HG03571 (cell line): ENCODE data around the gene ESR1.
"Not testable (repeated sequence)": the region's sequence is repeated elsewhere in the genome, so short reads cannot be mapped to it uniquely, and the experiment has no call there.

Source experiments
- ATAC-seq: cut with Tn5 transposase; IDR thresholded peaks from one replicate; pipeline ENCODE4 v1.9.1; 2021; ENCODE audit not compliant: unreplicated experiment

Gene ESR1

DNA sequence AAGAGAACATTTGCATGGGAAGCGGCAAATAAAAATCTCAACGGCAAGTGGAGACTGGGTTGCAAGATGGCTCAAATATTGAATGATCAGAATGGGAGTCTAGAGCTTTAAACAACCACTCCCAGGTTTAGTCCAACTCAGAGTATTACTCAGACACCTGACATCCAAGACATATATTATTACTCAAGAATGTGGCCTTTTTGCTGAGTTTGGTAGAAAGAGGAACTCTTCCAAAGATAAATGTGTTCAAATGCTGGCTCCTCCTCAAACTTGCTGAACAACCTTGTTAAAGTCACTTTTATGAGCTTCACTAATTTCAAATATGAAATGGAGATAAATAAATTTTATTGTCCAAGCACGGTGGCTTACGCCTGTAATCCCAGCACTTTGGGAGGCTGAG, 77.8 kb downstream of the ESR1 start:
- no peak for ATAC-seq

DNA sequence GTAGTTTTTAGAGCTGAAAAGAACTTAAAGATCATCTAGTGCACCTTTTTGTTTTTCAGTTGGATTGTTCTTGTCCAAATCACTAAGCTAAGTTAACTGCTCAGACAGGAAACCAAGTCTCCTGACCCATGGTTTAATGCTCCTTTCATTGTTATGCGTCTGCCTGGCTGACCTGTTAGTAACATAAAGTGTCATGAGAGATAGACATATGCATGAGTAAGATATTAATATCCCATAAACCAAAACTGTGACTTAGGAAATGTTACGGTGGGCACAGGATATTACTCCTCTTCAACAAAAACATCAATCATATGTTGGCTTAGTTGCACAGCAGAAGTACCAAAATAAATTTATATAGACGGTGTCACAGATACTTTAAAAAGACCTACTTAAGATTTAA, 84.0 kb downstream of the ESR1 start:
- ATAC-seq: no peak

DNA sequence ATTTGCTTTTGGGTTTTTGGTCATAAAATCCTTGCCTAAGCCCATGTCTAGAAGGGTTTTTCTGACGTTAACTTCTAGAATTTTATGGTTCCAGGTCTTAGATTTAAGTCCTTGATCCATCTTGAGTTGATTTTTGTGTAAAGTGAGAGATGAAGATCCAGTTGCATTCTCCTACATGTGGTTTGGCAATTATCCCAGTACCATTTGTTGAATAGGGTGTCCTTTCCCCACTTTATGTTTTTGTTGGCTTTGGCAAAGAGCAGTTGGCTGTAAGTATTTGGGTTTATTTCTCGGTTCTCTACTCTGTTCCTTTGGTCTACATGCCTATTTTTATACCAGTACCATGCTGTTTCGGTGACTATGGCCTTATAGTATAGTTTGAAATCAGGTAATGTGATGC, 86.9 kb downstream of the ESR1 start:
- ATAC-seq: not testable (repeated sequence)

DNA sequence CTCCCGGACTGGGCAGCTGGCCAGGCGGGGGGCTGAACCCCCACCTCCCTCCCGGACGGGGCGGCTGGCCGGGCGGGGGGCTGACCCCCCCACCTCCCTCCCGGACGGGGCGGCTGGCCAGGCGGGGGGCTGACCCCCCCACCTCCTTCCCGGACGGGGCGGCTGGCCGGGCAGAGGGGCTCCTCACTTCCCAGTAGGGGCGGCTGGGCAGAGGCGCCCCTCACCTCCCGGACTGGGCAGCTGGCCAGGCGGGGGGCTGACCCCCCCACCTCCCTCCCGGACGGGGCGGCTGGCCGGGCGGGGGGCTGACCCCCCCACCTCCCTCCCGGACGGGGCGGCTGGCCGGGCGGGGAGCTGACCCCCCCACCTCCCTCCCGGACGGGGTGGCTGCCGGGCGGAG, 91.7 kb downstream of the ESR1 start:
- not testable (repeated sequence) for ATAC-seq

DNA sequence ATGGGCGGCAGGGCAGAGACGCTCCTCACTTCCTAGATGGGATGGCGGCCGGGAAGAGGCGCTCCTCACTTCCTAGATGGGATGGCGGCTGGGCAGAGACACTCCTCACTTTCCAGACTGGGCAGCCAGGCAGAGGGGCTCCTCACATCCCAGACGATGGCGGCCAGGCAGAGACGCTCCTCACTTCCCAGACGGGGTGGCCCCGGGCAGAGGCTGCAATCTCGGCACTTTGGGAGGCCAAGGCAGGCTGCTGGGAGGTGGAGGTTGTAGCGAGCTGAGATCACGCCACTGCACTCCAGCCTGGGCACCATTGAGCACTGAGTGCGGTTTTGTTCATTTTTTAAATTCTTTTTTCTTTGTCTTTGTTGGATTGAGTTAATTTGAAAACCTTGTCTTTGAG, 92.3 kb downstream of the ESR1 start:
- ATAC-seq: not testable (repeated sequence)

DNA sequence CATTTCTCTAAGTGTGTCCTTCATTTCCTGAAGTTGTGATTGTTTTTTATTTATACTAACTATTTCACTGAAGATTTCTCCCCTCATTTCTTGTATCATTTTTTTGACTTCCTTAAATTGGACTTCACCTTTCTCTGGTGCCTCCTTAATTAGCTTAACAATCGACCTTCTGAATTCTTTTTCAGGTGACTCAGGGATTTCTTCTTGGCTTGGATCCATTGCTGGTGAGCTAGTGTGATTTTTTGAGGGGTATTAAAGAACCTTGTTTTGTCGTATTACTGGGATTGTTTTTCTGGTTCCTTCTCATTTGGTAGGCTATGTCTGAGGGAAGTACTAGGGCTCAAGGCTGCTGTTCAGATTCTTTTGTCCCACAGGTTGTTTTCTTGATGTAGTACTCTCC, 92.8 kb downstream of the ESR1 start:
- ATAC-seq: no peak

DNA sequence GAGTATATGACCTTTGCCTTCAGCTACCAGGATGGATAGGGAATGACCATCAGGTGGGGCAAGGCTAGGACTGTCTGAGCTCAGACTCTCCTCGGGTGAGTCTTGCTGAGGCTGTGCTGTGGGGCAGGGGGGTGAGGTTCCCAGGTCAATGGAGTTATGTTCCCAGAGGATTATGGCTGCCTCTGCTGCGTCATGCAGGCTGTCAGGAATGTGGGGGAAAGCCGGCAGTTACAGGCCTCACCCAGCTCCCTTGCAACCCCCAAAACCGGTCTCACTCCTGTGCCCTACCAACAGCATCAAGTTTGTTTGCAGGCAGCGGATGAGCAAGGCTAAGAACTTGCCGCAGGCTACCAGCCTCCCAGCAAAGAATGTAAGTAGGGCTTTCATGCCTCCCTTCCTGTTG, 93.5 kb downstream of the ESR1 start:
- no peak for ATAC-seq

DNA sequence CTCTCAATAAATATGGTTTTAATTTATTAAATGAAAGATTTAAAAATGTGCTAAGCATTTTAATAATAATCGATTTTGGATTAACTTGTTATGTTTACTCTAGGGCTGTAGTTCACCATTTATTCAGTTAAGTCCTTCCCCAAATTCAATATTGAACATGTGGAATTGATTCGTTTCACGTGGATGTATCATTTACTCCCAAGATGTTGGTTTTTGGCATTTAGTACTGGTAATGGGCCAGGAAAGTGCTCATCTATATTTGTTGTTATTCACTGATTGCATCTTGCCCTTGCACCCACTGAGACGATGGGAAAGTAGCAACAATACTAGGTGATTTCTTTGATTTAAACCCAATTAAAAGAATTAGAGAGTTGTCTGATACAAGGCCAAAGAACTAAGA, 97.1 kb downstream of the ESR1 start:
- no peak for ATAC-seq

DNA sequence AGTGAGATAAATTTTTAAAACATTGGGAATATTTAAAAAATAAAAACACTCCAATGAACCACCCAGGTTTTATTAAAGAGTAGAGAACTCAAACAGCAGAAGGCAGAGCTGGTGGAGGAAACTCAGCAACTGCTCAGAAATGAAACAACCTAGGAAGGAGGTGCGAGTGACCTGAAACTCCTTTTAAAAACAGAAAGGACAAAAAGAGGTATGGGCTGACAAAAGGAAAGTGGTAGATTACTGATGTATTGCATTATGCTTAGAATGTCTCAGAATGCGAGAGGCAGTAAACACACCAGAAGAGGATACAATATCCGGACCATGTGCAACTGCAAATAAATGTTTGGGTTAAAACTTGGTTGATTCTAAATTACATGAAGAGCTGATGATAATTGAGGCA, 97.6 kb downstream of the ESR1 start:
- no peak for ATAC-seq

DNA sequence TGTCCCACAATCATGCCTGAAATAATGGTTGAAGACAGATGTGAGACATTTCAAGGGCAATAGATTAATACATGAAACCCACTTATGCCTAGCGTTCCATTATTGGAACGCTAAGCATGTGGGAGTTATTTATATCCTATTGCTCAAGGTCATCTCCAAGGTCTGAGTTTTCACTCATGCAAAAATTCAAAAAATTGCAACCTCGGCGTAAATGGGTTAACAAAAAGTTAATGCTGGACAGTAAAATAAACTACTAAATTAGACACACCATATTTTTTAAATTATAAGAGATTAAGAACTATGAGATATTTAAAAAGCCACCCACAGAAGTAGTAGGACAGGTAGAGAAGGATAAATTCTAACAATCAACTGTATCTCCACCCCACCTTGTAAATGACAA, 98.4 kb downstream of the ESR1 start:
- ATAC-seq: no peak

DNA sequence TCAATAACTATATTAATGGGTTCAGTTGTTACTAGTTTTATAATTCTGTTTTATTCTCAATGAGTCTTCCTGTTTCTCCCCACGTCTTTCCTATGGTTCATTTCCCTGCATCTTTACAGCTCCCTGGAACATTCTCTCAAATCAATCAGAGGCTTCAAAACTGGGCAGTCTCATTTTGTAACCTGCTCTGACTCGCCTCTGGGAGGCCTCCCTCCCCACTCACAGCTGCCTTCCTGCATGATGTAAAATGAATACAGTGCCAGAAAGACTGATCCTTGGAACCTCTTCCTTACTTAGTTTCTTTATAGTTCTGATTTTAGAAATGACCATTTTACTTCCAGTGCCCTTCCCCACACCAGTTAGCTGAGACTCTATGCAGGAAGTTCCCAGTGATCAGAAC, 103.9 kb downstream of the ESR1 start:
- ATAC-seq: no peak

DNA sequence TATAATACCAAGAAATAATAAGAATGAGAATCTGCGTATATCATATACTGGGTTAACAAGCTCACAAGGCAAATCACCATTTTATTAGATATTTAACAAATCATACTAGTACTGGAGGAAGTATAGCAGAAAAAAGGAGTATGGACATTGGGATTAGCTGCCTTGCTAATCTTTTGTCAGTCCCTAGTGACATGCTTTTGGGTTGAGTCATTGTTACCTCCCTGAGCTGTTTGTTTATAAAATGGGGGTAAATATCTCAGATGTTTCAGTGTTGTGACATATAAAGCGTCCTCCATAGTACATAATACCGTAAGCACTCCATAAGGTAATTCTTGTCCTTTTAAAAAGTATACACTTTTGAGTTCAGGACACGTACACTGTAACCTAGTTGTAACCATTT, 107.0 kb downstream of the ESR1 start:
- ATAC-seq: no peak

DNA sequence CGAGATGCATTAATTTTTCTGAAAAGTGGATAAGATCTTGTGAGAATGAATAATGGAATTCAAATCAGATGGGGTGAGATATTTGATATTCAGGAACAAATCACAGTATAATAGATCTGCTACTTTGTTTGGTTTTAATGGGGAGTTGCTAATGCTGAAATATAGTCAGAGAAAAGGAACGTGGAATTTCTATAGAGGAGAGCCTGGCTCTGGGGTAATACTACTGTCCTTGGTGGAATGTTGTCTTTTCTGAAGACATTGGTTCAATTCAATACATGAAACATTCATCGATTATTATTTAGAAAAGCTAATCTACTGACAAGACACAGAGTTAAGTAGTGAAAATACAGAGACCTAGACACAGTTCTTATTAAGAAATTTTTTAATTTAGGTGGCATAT, 108.6 kb downstream of the ESR1 start:
- ATAC-seq: no peak

DNA sequence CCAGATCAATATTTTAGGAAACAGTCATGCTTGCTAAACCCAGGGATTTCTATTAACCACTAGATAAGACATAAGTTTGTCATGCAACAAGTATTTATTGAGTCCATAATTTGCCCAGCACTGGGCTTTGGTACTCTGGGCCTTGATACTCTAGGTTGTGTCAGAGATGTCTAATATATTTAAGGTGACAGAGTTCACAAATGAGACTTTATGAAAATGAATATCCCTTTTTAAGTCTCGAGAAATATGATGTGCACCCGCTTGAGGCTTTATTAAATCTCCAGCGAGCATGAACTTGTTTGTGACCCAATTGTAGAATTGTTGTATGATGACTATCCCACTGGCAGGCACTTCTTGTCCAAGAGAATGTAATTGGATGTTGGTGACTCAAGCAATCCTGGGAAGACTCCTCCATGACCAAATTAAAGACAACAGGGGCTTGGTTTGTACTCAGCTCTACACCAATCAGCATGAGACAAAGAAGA, 109.2 kb downstream of the ESR1 start:
- ATAC-seq: no peak

DNA sequence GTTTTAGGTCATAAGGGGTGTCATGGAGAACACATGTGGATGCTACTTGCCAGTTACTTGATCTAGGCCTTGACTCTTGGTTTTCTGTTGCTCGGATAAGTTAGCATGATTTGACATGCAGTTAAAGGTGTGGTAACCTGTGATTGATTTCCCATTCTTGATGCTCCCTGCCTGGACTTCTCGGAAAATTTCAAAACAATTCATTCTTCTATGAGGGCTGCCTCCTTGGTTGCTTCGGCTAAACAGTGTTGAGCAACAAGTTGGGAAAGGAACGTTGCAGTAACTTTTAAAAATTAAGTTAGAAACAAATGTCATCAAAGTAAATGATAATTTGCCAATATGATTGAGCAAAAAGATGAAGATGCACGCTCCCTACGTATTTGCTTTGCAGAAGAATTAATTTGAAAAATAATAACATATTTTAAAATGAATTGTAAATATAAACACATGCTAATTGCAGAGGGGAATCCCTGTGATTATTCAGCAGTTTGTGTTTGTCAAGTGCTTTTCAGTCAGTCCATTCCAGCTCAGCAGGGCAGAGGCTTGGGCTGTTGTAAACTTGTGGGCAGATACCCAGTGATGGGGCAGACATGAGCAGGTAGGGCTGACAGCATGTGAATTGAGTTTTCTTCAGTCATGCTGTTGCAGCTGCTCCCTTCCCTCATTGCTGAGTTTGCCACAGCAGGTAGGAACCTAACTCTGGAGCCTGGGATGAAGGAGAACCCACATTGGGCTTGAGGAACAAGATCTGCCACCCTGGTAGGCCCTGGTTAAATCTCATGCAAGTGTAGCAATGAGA, 110.2 kb downstream of the ESR1 start:
- no peak for ATAC-seq

DNA sequence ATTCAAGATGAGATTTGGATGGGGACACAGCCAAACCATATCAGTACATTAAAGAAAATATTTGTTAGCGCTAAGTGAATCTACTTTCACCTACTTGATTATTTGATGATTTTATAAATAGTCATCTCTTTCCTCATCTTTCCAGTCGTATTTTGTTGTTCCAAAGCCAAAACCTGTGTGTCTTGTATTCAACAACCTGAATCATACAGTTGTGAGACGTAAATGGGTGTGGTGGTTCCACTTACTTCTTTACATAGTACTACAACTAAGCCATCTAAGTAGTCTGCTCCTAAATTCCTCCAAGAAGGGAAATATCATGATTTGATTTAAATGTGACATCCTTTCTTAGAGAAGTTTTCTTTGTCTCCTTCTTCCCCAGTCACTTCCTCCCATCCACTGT, 132.8 kb downstream of the ESR1 start:
- no peak for ATAC-seq

DNA sequence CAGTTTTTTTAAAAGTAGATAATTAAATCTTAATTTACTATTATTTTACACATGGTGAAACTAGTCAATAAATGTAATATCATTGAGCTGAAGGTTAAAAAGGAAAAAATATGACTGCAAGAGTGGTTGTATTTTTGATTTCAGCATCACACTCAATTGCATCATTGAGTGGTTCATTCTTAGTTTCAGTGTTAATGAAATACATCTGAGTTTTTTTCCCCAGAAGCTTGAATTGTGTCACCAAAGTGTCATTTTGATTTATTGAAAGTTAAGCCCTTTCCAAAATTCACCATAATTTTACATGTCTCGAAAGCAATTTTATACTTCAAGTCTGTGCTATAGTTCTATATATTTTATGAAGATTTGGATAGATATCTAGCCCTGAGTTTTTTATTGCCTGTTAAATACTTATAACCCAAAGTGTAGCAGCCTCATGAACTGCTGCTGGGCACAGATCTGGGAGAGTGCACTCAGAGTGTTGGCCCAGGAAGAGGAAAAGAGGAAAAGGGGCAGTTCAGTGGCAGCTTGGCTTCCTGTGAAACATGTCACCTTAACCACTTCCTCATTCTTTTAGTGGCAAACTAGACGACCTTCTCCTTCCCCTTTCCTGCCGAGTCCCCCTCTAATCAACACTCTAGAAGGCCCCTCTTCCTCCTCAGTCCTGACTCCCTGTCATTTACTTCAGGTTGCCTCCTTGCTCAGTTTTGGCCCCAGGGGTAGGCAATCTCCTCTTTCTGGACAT, 140.7 kb downstream of the ESR1 start:
- ATAC-seq: no peak

DNA sequence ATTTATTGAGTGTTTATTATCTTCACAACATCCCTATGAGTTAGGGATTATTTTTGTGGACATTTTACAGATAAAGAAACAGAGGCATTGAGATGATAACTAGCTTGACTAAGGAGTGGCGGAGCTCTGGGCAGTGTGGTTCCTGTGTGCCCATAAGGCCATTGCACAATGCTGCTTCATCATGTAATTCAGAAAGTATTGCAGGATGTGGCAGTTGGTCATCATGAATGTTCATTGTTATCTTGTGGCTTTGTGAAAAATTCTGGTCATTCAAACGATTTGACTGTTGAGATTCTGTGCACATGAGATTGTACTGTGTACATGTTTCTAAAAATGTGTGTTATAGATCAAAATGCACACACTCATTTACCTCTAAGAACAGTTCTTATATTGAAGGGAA, 150.8 kb downstream of the ESR1 start:
- ATAC-seq: no peak

DNA sequence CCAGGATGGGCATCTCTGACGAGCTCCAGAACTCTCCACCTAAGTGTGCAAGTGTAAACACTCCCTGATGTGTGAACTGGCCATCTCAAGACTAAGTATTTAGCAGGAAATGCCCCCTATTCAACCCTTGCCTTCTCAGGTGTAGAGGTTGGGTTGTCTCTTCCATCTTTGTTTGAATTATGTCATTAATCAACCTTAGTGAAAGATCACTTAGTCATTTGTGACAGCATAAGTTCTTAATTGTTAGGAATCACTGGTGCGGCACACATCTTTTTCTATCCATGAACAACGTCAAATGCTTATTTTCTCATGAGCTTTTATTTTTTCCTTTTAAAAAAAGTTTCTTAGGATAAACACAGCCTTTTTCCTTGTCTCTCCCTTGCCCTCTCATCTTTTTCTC, 151.6 kb downstream of the ESR1 start:
- ATAC-seq: no peak

DNA sequence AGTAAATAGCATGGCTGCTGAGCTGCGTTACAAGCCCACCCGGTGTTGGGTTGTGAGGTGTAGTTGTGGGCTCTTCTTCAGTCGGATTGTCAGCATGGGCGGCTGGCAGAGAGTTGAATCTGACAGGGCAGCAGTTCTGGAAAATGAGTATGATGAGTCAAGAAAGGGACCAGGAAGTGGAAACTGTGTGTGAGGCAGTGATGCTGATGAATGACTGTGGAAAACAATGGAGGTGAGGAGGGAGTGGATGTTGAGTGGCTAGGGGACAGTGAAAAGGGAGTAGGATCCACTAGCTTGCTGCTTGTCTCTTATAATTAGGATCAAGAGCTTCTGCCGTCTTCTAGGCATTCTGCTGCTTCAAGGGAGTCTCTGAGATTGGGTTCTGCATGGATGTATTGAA, 154.3 kb downstream of the ESR1 start:
- no peak for ATAC-seq

DNA sequence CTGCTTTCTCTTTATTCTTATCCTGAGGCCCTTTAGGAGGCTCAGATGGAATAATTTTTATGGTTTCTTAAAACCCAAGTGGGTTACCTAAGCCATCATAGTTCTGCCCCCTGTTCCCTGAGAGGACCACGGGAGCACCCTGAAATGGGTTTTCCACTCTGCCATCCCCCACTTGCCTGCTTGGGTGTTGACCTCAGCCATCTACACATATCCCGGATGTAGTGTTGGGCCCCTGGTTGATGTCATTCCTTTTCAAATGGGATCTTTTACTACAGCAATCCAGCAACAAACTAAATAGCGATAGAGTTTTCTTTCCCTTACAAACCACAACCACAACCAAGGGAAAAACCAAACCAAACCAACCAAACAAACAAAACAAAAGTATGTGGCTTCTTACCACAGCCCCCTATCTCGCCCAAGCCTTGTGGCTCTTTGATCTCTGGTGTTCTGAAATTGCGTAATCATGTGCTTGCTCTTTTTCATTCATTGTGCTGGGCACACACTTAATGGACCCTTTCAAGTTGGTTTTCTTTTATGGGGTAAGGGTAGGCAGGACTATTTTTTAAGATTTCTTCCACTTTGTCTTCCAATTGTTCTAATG, 154.9 kb downstream of the ESR1 start:
- ATAC-seq: no peak

DNA sequence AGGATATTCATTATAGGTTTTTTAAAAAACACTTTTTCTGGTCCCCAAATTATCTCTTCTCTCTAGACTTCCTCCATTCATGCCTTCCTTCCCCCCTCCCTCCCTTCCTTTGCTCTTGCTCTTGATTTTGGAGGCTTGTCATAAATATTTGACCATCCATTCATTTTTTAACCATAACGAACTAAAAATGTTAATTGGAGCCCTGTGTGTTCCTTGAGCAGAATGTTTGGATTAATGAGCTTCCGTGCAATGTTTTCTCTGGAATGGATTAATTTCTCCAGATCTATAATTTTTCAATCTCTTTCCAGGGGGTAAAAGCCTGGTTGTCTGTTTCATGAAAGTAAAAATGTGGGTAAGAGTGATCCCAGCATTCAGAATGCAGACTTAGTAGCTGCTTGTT, 155.5 kb downstream of the ESR1 start:
- no peak for ATAC-seq
